ENCODE data around the gene SECTM1.

- TF ChIP-seq CTCF (IDR thresholded peaks at IDR 0.05 in 4 of 5, conservative IDR thresholded peaks at IDR 0.05 in 1 of 5), result no peak
- TF ChIP-seq POLR2A (IDR thresholded peaks at IDR 0.05), result no peak
Observed at GRCh38 chr17:82348866-82349265, 15.3 kb upstream of the SECTM1 start.

Data from gastrocnemius medialis (tissue), 4 donors.